ENCODE results near the gene GPATCH2L.

DNA sequence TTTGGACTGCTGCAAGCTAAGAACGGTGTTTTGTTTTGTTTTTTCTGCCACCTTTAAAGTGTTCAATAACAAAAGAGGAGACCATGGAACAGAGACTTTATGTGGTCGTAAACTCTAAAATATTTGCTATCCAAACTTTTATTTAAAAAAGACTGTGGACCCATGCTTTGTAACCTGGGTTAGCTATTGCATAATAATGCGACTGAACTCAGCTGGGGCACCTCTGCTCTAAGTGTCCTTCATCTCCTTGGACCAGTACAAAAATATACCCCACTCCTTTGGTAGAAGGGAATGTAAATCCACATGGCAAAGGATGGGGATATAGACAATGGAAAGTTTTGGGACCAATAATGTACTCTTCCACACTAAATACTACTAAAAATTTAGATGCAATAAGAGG is 65.5 kb downstream of the GPATCH2L start:
- TF ChIP-seq, protein P1, sequence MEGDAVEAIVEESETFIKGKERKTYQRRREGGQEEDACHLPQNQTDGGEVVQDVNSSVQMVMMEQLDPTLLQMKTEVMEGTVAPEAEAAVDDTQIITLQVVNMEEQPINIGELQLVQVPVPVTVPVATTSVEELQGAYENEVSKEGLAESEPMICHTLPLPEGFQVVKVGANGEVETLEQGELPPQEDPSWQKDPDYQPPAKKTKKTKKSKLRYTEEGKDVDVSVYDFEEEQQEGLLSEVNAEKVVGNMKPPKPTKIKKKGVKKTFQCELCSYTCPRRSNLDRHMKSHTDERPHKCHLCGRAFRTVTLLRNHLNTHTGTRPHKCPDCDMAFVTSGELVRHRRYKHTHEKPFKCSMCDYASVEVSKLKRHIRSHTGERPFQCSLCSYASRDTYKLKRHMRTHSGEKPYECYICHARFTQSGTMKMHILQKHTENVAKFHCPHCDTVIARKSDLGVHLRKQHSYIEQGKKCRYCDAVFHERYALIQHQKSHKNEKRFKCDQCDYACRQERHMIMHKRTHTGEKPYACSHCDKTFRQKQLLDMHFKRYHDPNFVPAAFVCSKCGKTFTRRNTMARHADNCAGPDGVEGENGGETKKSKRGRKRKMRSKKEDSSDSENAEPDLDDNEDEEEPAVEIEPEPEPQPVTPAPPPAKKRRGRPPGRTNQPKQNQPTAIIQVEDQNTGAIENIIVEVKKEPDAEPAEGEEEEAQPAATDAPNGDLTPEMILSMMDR (IDR thresholded peaks at IDR 0.05), result no peak
- no peak for TF ChIP-seq ZFX (IDR thresholded peaks at IDR 0.05; ENCODE audit: borderline replicate concordance)
